OCI-LY1 (cell line): ENCODE measurements around the gene UNC13D.

Experiments
- CTCF ChIP-seq: fragments of 200-600 bp; sonication (generic), shearing (Covaris generic); IDR thresholded peaks from 2 replicates; pipeline ENCODE4 v1.5.1; 2017; ENCODE audit warnings: mild to moderate bottlenecking, antibody characterized with exemption, low read length, moderate library complexity, mixed read lengths
- EZH2 ChIP-seq: fragments of 200-600 bp; sonication (generic), shearing (Covaris generic); IDR thresholded peaks from 2 replicates; pipeline ENCODE4 v1.8.0; 2017; ENCODE audit warnings: borderline replicate concordance, mixed run types, mild to moderate bottlenecking, antibody characterized with exemption, low read length, moderate library complexity, mixed read lengths

- TF ChIP-seq EZH2 (no peak), CTCF (no peak)
These were observed 28.5 kb upstream of the UNC13D start for GRCh38 chr17:75872434-75873351.
